GM19372 (cell line): Measurements from ENCODE around the gene PSORS1C2.

Experiments used
- ATAC-seq: cut with Tn5 transposase; IDR thresholded peaks from one replicate; pipeline ENCODE4 v1.9.1; 2021; ENCODE audit warnings: mild to moderate bottlenecking, low read depth, moderate library complexity; ENCODE audit not compliant: unreplicated experiment

The PSORS1C2 gene

DNA sequence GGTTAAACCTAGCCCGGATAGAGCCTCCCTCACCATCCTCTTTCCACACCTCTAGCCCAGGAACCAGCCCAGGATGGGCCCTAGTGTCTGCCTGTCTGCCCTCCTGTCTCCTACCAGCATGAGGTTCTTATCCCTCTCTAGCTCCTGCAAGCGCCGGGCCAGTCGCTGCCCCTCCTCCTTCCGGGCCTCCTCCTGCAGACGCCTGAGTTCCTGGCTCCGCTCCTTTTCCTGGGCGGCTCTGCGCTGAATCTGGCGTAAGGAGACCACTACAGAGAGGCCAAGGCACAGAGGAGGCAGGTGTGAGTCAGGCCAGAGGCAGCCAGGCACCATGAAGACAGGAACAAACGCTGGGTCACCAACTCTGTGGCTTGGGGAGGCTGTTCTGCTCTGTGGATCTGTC lies 4.3 kb upstream of the PSORS1C2 start:
- ATAC-seq = no peak

DNA sequence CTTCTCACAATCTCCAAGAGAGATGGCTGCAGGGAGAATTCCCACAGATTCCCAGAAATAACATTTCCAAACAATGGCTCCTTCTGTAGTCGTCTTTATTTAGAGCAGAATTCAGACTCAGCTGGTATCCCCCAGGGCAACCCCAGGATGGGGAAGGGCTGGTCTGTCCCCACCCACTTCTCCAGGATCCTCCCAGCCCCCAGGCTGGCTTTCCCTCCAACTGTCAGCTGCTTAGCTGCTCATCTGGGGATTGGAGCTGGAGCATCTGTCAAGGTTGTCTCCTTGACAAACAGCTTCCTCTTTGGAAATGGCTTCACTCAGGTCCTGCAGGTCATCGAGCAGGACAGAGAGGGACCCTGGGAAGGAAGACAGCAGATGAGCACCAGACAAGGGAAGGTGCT lies 3.5 kb upstream of the PSORS1C2 start:
- ATAC-seq = no peak

DNA sequence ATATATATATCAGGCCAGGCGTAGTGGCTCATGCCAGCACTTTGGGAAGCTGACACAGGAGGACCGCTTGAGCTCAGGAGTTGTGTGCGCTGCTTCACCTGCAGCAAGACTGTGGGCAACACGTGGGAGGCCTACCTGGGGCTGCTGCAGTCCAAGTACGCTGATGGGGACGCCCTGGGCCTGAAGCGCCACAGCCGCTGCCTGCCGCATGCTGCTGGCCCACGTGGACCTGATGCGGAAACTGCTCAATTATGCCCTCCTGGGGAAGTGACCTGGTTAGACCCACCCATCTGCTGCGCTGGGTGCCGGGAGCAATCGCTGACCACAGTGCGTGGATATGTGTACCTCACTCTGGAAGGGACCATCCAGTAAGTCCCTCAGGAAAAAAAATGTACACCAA lies 1.8 kb upstream of the PSORS1C2 start:
- no peak for ATAC-seq

DNA sequence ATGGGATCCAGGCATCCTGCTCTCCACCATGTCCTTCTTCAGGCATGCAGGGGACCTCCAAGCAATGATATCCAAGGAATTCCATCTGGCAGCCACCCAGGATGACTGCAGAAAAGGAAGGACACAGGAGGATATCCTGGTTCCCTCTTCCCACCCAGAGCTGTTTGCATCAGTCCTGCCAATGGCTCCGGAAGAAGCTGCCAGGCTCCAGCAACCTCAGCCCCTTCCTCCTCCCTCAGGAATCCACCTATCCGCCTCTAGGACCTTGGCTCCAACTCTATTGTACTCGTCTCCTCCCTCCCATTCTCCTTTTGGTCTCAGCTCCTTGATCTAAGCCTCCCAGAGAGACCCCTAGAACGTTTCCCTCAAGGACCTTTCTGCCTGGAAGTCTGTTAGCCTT lies 733 bp upstream of the PSORS1C2 start:
- no peak for ATAC-seq

DNA sequence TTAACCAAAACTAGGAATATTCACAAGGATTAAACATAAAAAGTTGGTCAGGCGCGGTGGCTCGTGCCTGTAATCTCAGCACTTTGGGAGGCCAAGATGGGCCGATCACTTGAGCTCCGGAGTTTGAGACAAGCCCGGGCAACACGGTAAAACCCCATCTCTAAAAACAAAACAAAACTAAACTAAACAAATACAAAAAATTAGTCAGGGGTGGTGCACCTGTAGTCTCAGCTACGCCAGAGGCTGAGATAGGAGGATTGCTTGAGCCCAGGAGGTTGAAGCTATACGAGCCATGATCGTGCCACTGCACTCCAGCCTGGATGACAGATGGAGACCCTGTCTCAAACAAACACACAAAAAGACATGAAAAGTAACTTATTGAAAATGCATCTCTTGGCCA lies 3.2 kb downstream of the PSORS1C2 start:
- no peak for ATAC-seq

DNA sequence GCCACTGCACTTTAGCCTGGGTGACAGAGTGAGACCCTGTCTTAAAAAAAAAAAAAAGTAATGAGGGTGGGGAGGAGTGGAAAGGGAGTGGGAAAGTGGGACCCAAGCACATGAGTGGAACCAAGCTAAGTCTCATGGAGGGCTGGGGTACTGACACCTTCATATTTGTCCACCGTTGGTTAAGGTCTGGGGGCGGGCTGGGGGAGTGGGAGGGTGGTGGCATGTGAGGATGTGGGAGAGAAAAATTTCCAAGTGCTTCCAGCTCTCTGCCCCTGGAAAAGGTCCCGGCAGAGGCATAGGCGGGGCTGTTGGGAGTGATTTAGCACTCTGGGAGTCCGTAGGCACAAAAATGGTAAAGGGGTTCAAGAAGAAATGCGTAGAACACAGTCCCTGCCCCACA lies 6.1 kb downstream of the PSORS1C2 start:
- ATAC-seq = no peak

DNA sequence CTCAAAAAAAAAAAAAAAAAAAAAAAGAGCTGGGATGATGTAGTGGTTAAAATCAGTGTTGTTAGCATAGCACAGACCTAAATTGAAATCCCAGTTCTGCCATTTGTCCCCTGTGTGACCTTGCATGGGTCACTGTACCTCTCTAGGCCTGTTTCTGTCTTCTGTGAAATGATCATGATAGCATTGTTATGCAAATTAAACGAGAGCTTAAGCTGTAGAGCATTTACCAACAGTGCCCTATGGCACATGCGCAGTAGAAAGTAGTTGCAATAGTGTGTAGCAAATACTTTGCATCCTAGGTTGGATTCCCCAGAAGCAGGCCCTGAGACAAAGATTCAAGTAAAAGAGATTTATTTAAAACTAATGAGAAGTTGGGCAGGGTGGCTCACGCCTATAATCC lies 7.3 kb downstream of the PSORS1C2 start:
- ATAC-seq = no peak

DNA sequence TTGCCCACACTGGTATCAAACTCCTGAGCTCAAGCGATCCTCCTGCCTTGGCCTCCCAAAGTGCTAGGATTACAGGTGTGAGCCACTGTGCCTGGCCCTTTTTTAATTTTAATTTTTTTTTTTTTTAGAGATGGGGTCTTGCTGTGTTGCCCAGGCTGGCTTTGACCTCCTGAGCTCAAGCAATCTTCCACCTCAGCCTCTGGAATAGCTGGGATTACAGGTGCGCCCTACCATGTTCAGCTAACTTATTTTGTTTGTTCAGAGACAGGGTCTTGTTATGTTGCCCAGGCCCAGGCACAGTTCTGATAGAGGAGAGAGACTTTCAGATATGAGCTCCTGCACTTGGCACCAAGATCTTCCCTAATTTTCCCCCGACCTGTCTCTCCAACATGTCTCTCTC lies 8.1 kb downstream of the PSORS1C2 start:
- no peak for ATAC-seq

DNA sequence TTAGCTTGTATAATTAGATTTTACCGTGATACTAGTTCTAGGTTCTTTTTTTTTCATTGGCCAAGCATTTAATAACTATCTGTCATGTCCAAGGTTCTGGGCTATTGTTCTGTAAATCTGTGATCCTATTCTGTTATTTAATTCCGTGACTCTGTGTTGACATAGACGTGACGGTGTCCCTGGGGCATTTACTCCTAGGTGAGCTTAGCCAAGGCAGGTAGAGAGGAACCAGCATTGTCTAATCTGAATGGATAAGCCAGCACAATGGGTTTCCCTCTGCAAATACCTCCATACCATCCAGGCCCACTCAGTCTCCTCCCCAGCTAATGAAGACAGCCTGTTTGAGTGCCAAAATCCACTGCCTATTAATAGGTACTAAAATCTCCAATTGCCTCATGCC lies 9.7 kb downstream of the PSORS1C2 start:
- no peak for ATAC-seq

DNA sequence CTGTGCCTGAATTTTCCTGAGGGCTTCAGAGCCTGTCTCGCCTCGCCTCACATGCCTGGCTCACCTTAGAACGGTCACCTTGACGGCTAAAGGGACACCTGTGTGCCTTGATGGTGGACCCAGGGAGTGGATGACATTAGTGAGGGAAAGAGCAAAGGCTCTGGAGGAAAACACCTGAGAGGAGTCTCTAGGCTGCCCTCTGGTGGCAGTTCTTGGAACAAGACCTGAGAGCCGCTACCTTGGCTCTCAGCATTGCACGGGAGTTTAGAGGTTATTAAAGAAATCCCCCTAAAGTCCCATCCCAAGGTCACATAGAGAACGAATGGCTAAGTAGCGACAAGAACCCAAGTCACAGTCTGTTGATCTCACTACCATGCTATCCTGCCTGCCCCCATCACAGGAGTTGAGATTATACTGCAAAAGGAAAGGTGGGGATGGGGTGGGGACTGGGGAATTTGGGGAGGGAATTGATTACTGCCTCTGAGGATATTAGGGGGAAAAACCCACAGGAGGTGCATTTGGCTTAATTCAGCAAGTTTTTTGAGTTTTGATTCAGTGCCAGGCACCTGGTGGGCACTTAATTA lies 10.7 kb downstream of the PSORS1C2 start:
- no peak for ATAC-seq

DNA sequence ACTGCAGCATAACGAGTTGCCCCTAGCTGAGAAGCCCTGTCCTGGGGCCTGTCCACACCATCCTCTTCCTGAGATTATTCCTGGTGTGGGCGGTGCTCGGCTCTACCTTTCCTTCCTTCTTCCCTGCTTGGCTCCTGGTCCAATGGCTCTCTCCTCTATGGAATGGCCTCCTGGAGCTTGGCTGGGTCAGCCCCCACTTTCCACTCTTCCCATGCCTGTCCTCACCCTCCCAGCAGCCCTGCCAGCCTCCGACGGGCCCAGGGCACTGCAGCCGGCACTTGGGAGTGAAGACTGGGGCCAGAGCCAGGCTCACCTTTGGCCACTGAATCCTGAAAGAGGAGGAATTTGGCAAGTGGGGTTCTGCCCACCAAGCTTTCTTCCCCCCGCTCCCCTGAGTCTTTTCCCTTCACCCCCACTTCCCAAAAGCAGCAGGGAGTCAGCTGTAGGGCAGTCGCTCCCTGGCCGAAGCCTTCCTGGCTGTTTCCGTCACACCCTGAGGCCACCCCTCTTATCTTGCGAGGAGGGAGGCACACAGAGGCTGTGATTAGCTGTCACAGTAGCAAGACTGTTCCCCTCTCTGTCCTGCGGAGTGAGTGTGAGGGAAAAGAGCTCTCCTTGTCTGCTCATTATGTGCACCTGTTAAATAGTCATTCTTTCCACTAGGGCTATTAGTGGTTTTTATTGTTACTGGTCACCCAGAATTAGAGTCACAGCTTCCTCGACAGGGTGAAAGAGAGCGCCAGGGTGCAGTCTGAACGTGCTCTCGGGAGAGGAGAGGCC lies 12.3 kb downstream of the PSORS1C2 start:
- ATAC-seq = no peak

DNA sequence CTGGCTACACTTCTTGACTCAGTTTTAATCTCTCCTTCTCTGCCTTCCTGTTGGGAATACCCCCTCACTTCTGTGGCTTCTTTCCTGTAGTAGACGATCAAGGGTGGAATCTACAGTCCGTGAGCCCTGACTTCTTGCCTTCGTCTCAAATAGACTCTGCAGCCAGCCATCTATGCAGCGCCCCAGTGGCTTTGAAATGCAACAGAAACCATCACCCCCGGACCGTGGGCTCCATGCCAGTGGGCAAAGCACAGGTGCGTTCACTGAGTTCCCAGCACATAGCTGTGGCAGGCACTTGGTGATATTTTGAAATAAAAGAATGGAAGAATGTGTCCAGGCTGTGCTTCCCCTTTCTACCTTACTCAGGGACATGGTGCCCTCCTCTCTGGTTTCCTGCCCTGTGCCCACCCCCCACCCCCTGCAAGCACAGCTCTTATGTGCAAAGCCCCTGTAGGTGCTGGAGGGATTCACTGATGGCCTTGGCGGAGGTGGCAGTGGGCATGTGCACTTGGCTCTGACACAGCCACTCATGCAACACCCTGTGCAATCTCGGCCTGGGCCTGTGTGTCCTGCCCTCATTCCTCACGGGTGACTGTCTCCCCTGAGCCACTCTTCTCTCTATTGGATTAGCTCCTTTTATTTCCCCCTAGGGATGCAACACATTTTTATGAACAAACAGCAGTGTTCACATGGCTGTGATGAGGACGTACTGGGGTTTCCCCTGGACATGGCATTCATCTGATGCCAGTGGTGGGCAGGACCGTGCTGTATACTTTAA lies 13.1 kb downstream of the PSORS1C2 start:
- no peak for ATAC-seq

DNA sequence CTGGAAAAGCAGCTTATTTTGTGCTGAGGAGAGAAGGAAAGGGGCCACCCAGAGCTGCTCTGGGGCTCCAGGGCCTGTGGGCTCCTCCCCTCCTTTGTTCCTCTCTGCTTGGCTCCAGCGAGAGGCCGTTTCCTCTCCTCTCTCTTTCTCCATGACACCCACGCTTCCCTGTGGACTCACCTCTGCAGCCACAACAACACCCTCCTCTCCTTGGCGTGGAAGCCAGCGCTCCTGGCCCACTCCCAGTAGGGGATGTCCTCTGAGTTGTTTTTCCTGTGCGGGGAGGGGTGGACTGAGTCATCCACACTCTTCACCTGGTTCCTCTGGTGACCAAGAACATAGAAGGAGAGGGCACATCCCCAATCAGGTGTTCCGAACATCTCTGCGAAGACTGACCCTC lies 13.7 kb downstream of the PSORS1C2 start:
- no peak for ATAC-seq

DNA sequence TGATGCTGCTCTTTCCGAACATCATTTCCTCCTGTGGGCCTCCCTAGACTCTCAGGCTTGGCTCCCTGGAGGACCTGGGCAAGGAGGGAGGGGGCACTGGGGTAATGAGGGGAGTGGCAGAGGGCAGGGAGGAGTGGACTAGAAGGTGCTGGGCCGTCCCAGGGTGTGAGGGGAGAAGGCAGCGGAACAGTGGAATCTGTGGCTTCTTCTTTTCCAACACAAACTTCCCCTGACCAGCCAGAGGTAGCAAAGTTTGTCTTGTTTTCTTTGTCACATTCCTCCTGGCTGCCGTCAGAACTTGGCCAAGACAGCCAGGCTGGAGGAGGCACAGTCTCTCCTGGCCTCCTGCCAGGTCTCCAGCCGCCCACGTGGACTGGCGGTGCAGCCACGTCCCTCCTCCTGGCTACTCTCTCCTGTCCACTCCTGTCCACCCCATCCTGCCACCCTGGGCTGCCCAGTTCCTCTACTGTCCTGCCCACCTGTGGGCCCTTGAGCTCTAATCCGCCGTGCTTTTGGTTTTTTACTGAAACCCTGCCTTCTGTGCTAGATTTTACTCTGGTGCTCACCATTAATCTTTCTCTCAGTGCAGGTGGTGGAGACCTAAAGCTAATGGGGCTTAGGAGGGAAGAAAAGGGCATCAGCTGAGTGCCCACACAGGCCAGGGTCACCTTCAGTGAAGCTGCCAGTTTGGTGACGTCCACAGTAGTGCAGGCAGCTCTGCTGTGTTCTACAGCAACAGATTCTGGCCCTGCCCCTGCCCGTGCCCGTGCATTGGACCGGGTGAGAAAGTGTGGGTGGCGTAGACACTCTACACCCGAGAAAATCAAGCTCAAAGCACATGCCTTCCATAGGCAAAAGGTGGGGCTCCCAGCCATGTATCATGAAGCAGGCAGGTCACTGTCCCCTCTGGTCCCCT lies 15.8 kb downstream of the PSORS1C2 start:
- no peak for ATAC-seq

DNA sequence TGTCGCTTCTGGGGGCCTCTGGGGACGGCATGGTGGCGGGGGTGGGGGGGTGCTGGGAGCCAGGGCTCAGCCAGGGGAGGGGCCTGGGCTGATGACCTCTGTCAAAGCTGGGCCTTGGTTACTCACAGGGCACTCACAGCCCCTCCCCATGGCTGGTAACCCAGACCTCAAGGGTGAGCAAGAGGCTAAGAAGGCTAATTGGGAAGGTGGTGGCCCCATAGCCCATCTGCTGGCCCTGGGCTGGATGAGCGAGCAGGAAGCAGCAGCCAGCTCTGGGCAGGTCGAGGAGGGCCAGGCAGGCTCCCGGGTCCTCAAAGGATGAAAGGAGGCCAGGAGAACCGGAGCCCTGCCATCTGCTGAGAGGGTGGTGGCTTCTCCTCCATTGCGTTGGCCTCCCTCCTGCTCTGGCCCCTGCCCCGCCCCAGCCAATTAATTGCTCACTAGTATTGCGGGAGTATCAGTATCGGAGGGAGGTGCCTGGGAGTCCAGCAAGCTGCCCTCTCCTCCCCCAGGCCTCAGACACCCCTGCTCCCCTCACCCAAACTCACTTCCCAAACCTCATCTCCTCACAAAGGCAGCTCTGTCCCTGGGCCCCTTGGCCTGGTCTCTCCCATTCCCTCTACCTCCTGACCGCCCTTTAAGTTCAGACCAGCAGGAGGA lies 17.6 kb downstream of the PSORS1C2 start:
- ATAC-seq = no peak

DNA sequence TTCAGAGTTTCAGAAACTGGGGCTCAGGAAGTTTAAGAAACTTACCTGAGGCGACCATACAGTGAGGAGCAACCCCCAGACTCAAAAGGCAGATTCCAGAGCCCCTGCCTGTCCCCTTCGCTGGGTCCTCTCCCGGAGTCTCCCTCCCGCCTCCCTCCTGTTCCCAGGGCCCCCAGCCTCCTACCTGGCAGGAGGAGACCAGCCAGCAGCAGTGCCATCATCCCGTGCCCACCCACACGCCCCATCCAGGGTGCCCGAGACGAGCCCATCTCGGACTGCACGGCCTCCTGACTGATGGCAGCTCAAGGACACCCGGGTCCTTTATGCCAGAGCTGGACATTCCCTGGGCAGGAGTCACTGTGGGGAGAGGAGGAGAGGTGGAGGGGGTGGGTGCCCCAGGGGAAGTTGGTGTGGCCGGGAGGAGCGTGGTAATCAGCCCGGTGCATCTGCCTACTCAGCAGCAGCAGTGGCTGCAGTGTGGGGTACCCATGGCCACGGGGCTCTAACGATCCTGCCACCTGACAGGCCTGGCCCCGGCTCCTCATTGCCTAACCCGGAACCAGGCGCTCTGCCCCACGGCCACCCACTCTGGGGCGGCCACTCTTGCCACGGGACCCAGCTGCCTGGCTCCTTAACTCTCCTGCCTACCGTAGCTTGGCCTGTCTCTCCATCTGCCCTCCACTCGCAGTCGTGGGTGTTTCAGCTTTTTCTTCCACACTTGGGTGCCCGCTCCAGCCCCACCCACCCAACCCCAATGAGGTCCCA lies 18.5 kb downstream of the PSORS1C2 start, which contains the start of gene CDSN:
CDSN (minus strand) TSS at position 296 of the 765 bp plus-strand sequence; CDS start at position 269, 27 bp downstream.
- ATAC-seq = no peak

DNA sequence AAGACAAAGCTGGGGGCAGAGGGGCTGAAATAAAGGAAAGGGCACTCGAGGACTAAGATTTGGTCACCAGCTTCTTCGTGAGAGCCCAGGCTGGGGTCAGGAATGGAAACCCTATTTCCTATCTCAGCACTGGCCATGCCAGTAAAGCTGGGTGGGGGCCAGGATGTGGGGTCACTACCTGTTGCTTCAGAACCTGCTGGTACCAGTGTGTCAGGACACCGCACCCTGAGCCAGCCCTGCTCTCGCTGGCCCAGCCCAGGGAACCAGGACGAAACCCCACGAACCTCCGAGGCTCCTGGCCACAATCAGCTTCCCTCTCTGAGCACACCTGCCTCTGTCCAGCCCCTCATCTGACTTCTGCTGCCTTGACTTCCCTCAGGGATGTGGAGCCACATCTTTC lies 20.7 kb downstream of the PSORS1C2 start:
- ATAC-seq = no peak

DNA sequence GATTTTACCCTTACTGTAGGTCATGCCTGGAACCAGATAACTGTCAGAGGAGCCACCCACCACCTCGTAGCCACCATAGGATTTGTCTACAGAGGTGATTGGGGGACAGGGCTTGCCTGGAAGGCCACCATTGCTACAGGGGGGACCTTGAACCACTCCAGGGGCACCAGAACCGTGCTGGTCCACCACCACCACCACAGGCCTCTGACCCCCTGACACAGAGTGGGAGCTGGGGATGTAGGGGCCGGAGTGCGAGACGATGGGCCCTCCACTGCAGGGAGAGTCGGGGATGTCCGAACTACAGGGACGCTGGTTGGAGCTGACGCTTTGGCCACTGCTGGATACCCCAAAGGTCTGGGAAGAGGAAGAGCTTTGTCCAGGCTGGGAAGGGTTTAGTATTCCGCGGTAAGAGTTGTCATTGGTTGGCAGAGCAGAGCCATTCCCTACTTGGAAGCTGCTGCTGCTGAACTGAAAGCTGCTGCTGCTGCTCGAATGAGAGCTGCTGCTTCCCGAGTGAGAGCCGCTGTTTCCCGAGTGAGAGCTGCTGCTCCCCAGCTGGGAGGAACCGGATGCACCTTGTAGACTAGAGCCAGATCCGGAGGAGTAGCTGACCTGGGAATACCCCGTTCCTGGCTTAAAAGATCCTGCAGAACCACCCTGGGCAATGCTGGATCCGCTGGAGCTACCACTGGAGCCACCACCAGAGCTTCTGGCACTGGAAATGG lies 22.0 kb downstream of the PSORS1C2 start:
- no peak for ATAC-seq
